Measurements from ENCODE around the gene LSS. TPM values are rescaled to one million over a fixed set of nuclear protein-coding genes. Genes with fewer than 3 reads are reported as not detected.
"Not testable (repeated sequence)": the region's sequence is repeated elsewhere in the genome, so short reads cannot be mapped to it uniquely, and the experiment has no call there.

The LSS gene
- total and polyA plus RNA-seq, 8 donors: 16.1 to 34.1 (median 25.2) TPM

GRCh38 chr21:46149205-46149901 is 79.2 kb downstream of the LSS start:
- DNase-seq (peak in 3 of 6 donors; percentile 10 to 35 (median 30)), ATAC-seq (no peak), FAIRE-seq (no peak)
- 63 to 72% methylated on average over 22 of the region's 22 CpGs for WGBS, 2 donors
- intact Hi-C loops (cut with DNase I): no loop called here
- no peak overlapping the region for H3K4me3 ChIP-seq
- H3K27me3 ChIP-seq: no peaks in the 10 kb centered on the region
- no peak for TF ChIP-seq CTCF (IDR thresholded peaks at IDR 0.05)
- H3K36me3 ChIP-seq: no peaks in the 10 kb centered on the region
- peaks cover 0 to 4% (median 0%) of the 10 kb centered on the region in 3 donors for H3K4me1 ChIP-seq
- no peak overlapping the region for H3K27ac ChIP-seq
- no peaks in the 10 kb centered on the region for H3K9me3 ChIP-seq

- Histone ChIP-seq H3K36me3 (no peaks in the 10 kb centered on the region), H3K4me3 (no peak overlapping the region), H3K27ac (no peak overlapping the region), H3K9me3 (no peaks in the 10 kb centered on the region), H3K4me1 (peaks cover 0 to 4% (median 0%) of the 10 kb centered on the region in 3 donors), H3K27me3 (no peaks in the 10 kb centered on the region)
- TF ChIP-seq CTCF (IDR thresholded peaks at IDR 0.05): no peak
- DNase-seq (no peak), FAIRE-seq (no peak), ATAC-seq (no peak)
- intact Hi-C loops (cut with DNase I): no loop called here
- WGBS, 2 donors: 83 to 86% methylated on average over 11 of the region's 11 CpGs
Measured at GRCh38 chr21:46148106-46148505, 80.5 kb downstream of the LSS start.

DNA sequence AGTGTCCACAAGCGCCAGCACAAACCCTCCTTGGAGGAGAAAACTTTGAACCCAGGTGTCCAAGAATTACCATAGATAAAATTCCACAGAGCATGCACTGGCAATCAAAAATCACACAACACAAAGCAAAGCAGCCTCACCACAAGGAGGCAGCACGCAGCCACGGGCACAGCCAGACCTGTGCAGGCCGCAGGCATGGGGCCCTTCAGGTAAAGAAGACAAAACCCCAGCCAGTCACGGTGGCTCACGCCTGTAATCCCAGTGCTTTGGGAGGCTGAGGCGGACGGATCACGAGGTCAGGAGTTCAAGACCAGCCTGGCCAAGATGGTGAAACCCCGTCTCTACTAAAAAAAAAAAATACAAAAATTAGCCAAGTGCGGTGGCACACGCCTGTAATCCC is 81.1 kb downstream of the LSS start:
- WGBS, 2 donors: 67 to 79% methylated on average over 12 of the region's 12 CpGs
- intact Hi-C loops (cut with DNase I); H3K4me1 ChIP-seq; H3K27ac ChIP-seq; H3K9me3 ChIP-seq; FAIRE-seq; H3K36me3 ChIP-seq; H3K27me3 ChIP-seq; H3K4me3 ChIP-seq: not testable (repeated sequence)
- TF ChIP-seq CTCF (IDR thresholded peaks at IDR 0.05): peak in 1 of 4 donors; percentile 7
- DNase-seq (peak in 3 of 6 donors; percentile 27 to 66 (median 45)), ATAC-seq (peak in 1 of 4 donors; percentile 28)

- DNase-seq (peak in 3 of 6 donors; percentile 12 to 51 (median 35)), FAIRE-seq (no peak)
- 61 to 68% methylated on average over 13 to 14 of the region's 14 CpGs for WGBS, 2 donors
Measured at GRCh38 chr21:46146856-46147255, 81.7 kb downstream of the LSS start.

More at GRCh38 chr21:46146856-46147255, 81.7 kb downstream of the LSS start:
- no peaks in the 10 kb centered on the region for H3K27me3 ChIP-seq
- TF ChIP-seq CTCF (IDR thresholded peaks at IDR 0.05): no peak
- no peak overlapping the region for H3K27ac ChIP-seq
- no peak overlapping the region for H3K4me3 ChIP-seq
- ATAC-seq: no peak
- intact Hi-C loops (cut with DNase I): no loop called here
- H3K9me3 ChIP-seq: no peaks in the 10 kb centered on the region
- H3K4me1 ChIP-seq: no peaks in the 10 kb centered on the region
- H3K36me3 ChIP-seq: no peaks in the 10 kb centered on the region

Measured in pancreas (tissue), 10 donors.